Neural progenitor cell (in vitro differentiated cells): ENCODE measurements around the gene KRT20. TPM values are rescaled to one million over a fixed set of nuclear protein-coding genes. Genes with fewer than 3 reads are reported as not detected.

Experiments used
- DNase-seq: peaks from one replicate; pipeline ENCODE4 v3.0.0-alpha.2; 2016; ENCODE audit warnings: low spot score
- H2AFZ ChIP-seq: fragments of 200-600 bp; sonication (generic); replicated peaks from 2 replicates; pipeline ENCODE4 v1.6.1; 2016; ENCODE audit warnings: antibody characterized with exemption
- H3F3A ChIP-seq: fragments of 200-600 bp; sonication (generic); 2 replicates; pipeline ENCODE4 v1.6.1; 2016; ENCODE audit warnings: antibody characterized with exemption, low read depth
- H3K27ac ChIP-seq: fragments of 200-600 bp; sonication (generic); 2 replicates; pipeline ENCODE4 v1.5.1; 2016; ENCODE audit warnings: mild to moderate bottlenecking
- H3K27me3 ChIP-seq: fragments of 200-600 bp; sonication (generic); 2 replicates; pipeline ENCODE4 v1.6.1; 2016; ENCODE audit warnings: mild to moderate bottlenecking, moderate library complexity
- H3K36me3 ChIP-seq: fragments of 200-600 bp; sonication (generic); 2 replicates; pipeline ENCODE4 v1.5.1; 2016
- H3K4me1 ChIP-seq: fragments of 200-600 bp; sonication (generic); 2 replicates; pipeline ENCODE4 v1.6.1; 2016; ENCODE audit warnings: mixed run types
- H3K4me2 ChIP-seq: fragments of 200-600 bp; sonication (generic); 2 replicates; pipeline ENCODE4 v1.6.1; 2016
- H3K4me3 ChIP-seq: fragments of 200-600 bp; sonication (generic); 2 replicates; pipeline ENCODE4 v1.5.1; 2016
- H3K79me2 ChIP-seq: fragments of 200-600 bp; sonication (generic); 2 replicates; pipeline ENCODE4 v1.6.1; 2016; ENCODE audit warnings: low read depth
- H3K9ac ChIP-seq: fragments of 200-600 bp; sonication (generic); 2 replicates; pipeline ENCODE4 v1.6.1; 2016
- H3K9me3 ChIP-seq: fragments of 200-600 bp; sonication (generic); 2 replicates; pipeline ENCODE4 v1.5.1; 2016; ENCODE audit warnings: low read depth
- H4K20me1 ChIP-seq: fragments of 200-600 bp; sonication (generic); 2 replicates; pipeline ENCODE4 v1.6.1; 2016; ENCODE audit warnings: low read depth
- H3K27ac Mint-ChIP-seq: 3 replicates; pipeline ENCODE4 v1.8.0; 2021; ENCODE audit warnings: mixed read lengths
- H3K27me3 Mint-ChIP-seq: 2 replicates; pipeline ENCODE4 v1.8.0; 2022; ENCODE audit warnings: low read depth, mild to moderate bottlenecking, inconsistent platforms, moderate library complexity, mixed read lengths; ENCODE audit not compliant: insufficient read depth
- H3K36me3 Mint-ChIP-seq: 3 replicates; pipeline ENCODE4 v1.8.0; 2021; ENCODE audit warnings: mixed read lengths
- H3K4me1 Mint-ChIP-seq: 3 replicates; pipeline ENCODE4 v1.8.0; 2021; ENCODE audit warnings: mixed read lengths
- H3K4me3 Mint-ChIP-seq: 3 replicates; pipeline ENCODE4 v1.8.0; 2021; ENCODE audit warnings: mild to moderate bottlenecking, moderate library complexity, mixed read lengths
- H3K9me3 Mint-ChIP-seq: 3 replicates; pipeline ENCODE4 v1.8.0; 2020; ENCODE audit warnings: mixed read lengths
- CTCF ChIP-seq: fragments of 200-600 bp; sonication (generic); IDR thresholded peaks from 2 replicates; pipeline ENCODE4 v1.5.1; 2017; ENCODE audit warnings: antibody characterized with exemption, mild to moderate bottlenecking
- EZH2 ChIP-seq: fragments of 200-600 bp; sonication (generic); IDR thresholded peaks from 2 replicates; pipeline ENCODE4 v1.6.1; 2017; ENCODE audit warnings: antibody characterized with exemption, mild to moderate bottlenecking, moderate library complexity
- EZH2phosphoT487 ChIP-seq: fragments of 200-600 bp; sonication (generic); IDR thresholded peaks from 2 replicates; pipeline ENCODE4 v1.6.1; 2017; ENCODE audit warnings: antibody characterized with exemption
- total RNA-seq: library from RNA; depleted of rRNA; stranded (reverse); fragments of >200 nt; gene quantifications from 2 replicates; pipeline ENCODE4 v1.2.3, GENCODE V29; 2015; ENCODE audit warnings: low replicate concordance

The KRT20 gene
- total RNA-seq, 1 donor from 2014 or later, result not detected

- no peaks in the 10 kb centered on the region for H3K9me3 ChIP-seq
- Mint-ChIP-seq H3K27ac (no peak overlapping the region), H3K4me1 (peaks cover 4% of the 10 kb centered on the region), H3K4me3 (no peak overlapping the region), H3K36me3 (no peaks in the 10 kb centered on the region), H3K9me3 (no peaks in the 10 kb centered on the region), H3K27me3 (no peaks in the 10 kb centered on the region)
- H2AFZ ChIP-seq, result no peak overlapping the region
- DNase-seq, result no peak
- H3K27me3 ChIP-seq, result no peaks in the 10 kb centered on the region
- H3K4me1 ChIP-seq, result peaks cover 22% of the 10 kb centered on the region
- no peaks in the 10 kb centered on the region for H4K20me1 ChIP-seq
- no peak overlapping the region for H3K9ac ChIP-seq
- no peak overlapping the region for H3K4me3 ChIP-seq
- no peak for TF ChIP-seq EZH2
- no peak for TF ChIP-seq CTCF
- no peak for TF ChIP-seq EZH2phosphoT487
- no peaks in the 10 kb centered on the region for H3K36me3 ChIP-seq
- no peaks in the 10 kb centered on the region for H3K79me2 ChIP-seq
- no peak overlapping the region for H3K27ac ChIP-seq
- no peak overlapping the region for H3K4me2 ChIP-seq
- no peaks in the 10 kb centered on the region for H3F3A ChIP-seq
Observed at GRCh38 chr17:40912486-40913210, 27.6 kb upstream of the KRT20 start.

DNA sequence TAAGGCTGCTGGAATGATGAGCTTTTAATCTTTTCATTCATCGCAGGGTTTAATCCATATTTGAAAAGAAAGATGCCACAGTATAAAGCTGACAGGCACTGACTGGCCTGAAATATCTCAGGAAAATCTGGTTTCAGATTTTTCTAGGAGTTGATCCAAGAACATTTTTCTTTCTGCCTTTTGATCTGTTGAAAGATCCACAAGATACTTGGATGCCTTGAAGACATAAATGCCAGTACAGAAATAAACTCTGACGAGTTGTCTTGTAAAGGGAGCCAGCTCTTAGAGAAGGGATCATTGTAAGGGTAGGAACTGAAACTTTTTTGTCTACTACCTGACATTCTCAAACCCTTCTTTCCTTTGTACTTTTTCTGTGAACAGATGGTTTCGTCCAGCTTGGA, 25.4 kb upstream of the KRT20 start:
- no peak overlapping the region for H3K27ac Mint-ChIP-seq
- no peaks in the 10 kb centered on the region for H3K27me3 Mint-ChIP-seq
- TF ChIP-seq EZH2 (no peak), EZH2phosphoT487 (no peak), CTCF (no peak)

DNA sequence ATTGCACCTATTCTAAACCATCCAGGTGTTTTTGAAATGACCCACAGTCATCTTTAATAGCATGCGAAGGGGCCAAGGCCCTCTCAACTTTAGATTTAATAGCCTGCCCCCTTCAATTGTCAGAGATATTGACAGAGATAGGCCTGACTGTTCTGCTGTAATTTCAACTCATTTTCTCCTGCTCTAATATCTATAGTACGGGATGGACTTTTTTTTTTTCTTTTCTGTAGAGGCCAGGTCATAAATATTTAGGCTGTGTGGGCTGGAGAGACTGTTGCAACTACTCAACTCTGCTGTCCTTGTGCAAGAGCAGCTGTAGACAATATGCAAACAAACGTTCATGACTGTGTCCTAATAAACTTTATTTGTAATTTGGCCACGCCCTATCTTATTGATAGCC, 24.7 kb upstream of the KRT20 start:
- Histone ChIP-seq H3K4me2 (no peak overlapping the region), H2AFZ (no peak overlapping the region), H3K27me3 (no peaks in the 10 kb centered on the region), H3K9me3 (no peaks in the 10 kb centered on the region), H3K4me3 (no peak overlapping the region), H3K36me3 (no peaks in the 10 kb centered on the region), H3K9ac (no peak overlapping the region), H3K79me2 (no peaks in the 10 kb centered on the region), H3K27ac (no peak overlapping the region), H3F3A (no peaks in the 10 kb centered on the region), H4K20me1 (no peaks in the 10 kb centered on the region), H3K4me1 (peaks cover 22% of the 10 kb centered on the region)
- Mint-ChIP-seq H3K4me3 (no peak overlapping the region), H3K9me3 (no peaks in the 10 kb centered on the region), H3K36me3 (no peaks in the 10 kb centered on the region), H3K27me3 (no peaks in the 10 kb centered on the region), H3K27ac (no peak overlapping the region), H3K4me1 (peaks cover 4% of the 10 kb centered on the region)
- TF ChIP-seq EZH2phosphoT487 (no peak), EZH2 (no peak), CTCF (no peak)
- no peak for DNase-seq

More for the DNA sequence above, 25.4 kb upstream of the KRT20 start:
- Histone ChIP-seq H3K4me2 (no peak overlapping the region), H2AFZ (peak overlapping the region; percentile 93), H3K4me3 (no peak overlapping the region), H3K27ac (no peak overlapping the region), H3K79me2 (no peaks in the 10 kb centered on the region), H3K9me3 (no peaks in the 10 kb centered on the region), H3K4me1 (peaks cover 22% of the 10 kb centered on the region), H4K20me1 (no peaks in the 10 kb centered on the region), H3K27me3 (no peaks in the 10 kb centered on the region), H3K9ac (no peak overlapping the region), H3F3A (no peaks in the 10 kb centered on the region), H3K36me3 (no peaks in the 10 kb centered on the region)
- Mint-ChIP-seq H3K36me3 (no peaks in the 10 kb centered on the region), H3K9me3 (no peaks in the 10 kb centered on the region), H3K4me1 (peaks cover 4% of the 10 kb centered on the region), H3K4me3 (no peak overlapping the region)
- DNase-seq, result no peak
